Measurements from ENCODE around the gene RNF19B. TPM values are rescaled to one million over a fixed set of nuclear protein-coding genes. Genes with fewer than 3 reads are reported as not detected.

Gene RNF19B
- total and polyA plus RNA-seq, 2 of the 13 experiments (the other 11 are each of a cell fraction or from before 2014, with no cell fraction given): 15.3 to 22.5 TPM

DNA sequence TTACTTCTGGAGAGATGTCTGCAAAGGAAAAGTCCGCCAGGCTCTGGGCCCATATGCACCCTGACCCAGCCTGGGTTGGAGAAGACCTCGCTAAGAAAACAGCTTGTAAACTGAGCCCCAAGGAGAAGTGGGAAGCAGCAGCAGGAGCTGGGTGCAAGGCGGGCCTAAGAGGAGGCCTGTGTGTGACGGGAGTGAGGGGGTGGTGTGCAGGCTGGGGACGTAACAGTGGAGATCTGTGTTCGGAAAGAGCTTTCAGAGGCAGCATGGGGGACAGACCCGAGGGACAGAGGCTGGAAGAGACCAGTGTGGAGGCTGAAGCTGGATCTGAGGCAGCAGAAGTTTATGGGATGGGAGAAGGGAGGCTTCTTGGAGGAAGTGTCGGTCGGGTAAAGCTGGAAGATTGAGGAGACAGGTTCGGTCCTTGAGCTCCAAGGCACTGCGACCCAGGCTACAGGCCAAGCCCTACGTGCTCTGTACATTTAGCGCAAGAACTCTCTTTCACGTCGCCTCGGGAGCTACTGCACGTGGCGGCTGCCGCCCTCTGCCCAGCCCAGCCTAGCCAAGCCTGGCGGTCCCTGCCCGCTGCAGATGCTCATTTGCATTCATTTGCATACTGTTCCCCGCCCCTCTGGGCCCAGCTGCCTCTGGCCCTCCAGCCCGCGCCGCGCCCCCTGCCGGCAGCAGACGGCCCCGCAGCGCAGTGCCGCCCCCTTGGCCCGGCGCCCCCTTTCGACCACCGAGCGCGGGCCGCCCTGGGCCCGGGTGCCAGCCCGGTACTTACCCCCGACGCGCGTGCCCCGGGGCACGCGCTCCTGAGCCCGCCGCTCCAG is 72.0 kb downstream of the RNF19B start (continued):
- TF ChIP-seq ARNT (IDR thresholded peaks at IDR 0.05): no peak
- no peak for TF ChIP-seq ZNF775 (CRISPR knock-in tag; IDR thresholded peaks at IDR 0.05; ENCODE audit: borderline replicate concordance)
- TF ChIP-seq KMT2B (CRISPR knock-in tag; IDR thresholded peaks at IDR 0.05): no peak
- TF ChIP-seq, protein P1, sequence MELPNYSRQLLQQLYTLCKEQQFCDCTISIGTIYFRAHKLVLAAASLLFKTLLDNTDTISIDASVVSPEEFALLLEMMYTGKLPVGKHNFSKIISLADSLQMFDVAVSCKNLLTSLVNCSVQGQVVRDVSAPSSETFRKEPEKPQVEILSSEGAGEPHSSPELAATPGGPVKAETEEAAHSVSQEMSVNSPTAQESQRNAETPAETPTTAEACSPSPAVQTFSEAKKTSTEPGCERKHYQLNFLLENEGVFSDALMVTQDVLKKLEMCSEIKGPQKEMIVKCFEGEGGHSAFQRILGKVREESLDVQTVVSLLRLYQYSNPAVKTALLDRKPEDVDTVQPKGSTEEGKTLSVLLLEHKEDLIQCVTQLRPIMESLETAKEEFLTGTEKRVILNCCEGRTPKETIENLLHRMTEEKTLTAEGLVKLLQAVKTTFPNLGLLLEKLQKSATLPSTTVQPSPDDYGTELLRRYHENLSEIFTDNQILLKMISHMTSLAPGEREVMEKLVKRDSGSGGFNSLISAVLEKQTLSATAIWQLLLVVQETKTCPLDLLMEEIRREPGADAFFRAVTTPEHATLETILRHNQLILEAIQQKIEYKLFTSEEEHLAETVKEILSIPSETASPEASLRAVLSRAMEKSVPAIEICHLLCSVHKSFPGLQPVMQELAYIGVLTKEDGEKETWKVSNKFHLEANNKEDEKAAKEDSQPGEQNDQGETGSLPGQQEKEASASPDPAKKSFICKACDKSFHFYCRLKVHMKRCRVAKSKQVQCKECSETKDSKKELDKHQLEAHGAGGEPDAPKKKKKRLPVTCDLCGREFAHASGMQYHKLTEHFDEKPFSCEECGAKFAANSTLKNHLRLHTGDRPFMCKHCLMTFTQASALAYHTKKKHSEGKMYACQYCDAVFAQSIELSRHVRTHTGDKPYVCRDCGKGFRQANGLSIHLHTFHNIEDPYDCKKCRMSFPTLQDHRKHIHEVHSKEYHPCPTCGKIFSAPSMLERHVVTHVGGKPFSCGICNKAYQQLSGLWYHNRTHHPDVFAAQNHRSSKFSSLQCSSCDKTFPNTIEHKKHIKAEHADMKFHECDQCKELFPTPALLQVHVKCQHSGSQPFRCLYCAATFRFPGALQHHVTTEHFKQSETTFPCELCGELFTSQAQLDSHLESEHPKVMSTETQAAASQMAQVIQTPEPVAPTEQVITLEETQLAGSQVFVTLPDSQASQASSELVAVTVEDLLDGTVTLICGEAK (IDR thresholded peaks at IDR 0.05): no peak
- TF ChIP-seq, protein P1 (CRISPR knock-in tag; IDR thresholded peaks at IDR 0.05): no peak
- TF ChIP-seq, protein P2, sequence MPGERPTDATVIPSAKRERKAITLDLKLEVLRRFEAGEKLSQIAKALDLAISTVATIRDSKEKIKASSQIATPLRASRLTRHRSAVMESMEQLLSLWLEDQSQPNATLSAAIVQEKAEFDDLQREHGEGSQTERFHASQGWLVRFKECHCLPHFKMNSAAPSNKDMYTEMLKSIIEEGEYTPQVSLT (CRISPR knock-in tag; IDR thresholded peaks at IDR 0.05; ENCODE audit: borderline replicate concordance, low read depth): no peak
- no peak for TF ChIP-seq CBX5 (CRISPR knock-in tag; IDR thresholded peaks at IDR 0.05; ENCODE audit: borderline replicate concordance)
- no peak for TF ChIP-seq SMAD1 (CRISPR knock-in tag; IDR thresholded peaks at IDR 0.05; ENCODE audit: borderline replicate concordance, low read depth)
- TF ChIP-seq ZNF549 (CRISPR knock-in tag; IDR thresholded peaks at IDR 0.05): no peak
- no peak for TF ChIP-seq GABPB1 (CRISPR knock-in tag; IDR thresholded peaks at IDR 0.05)
- no peak for TF ChIP-seq NR3C1 (CRISPR knock-in tag; IDR thresholded peaks at IDR 0.05)
- no peak for TF ChIP-seq SOX13 (IDR thresholded peaks at IDR 0.05)
- no peak for TF ChIP-seq SOX13 (CRISPR knock-in tag; conservative IDR thresholded peaks at IDR 0.05 in 1 of 2, IDR thresholded peaks at IDR 0.05 in 1 of 2)
- TF ChIP-seq HIVEP1 (CRISPR knock-in tag; IDR thresholded peaks at IDR 0.05): no peak
- no peak for TF ChIP-seq ZNF782 (CRISPR knock-in tag; IDR thresholded peaks at IDR 0.05; ENCODE audit: borderline replicate concordance)
- no peak for TF ChIP-seq PRMT3 (CRISPR knock-in tag; IDR thresholded peaks at IDR 0.05; ENCODE audit: borderline replicate concordance, low read depth)
- peak; percentile 52; the same call in 1 of the 2 replicates for TF ChIP-seq MTF2 (CRISPR knock-in tag; IDR thresholded peaks at IDR 0.05; ENCODE audit: borderline replicate concordance)
- TF ChIP-seq ASH2L (IDR thresholded peaks at IDR 0.05; ENCODE audit: insufficient read length, low read depth, low read length): no peak
- no peak for TF ChIP-seq ZNF224 (CRISPR knock-in tag; IDR thresholded peaks at IDR 0.05)
- TF ChIP-seq XRCC5 (optimal IDR thresholded peaks at IDR 0.05; ENCODE audit: low read length): peak; percentile 42
